ENCODE measurements around the gene EML3.

- no peak for TF ChIP-seq CTCF (optimal IDR thresholded peaks at IDR 0.05 in 1 of 3, IDR thresholded peaks at IDR 0.05 in 1 of 3, conservative IDR thresholded peaks at IDR 0.05 in 1 of 3; ENCODE audit: extremely low read depth in 1 of 3, insufficient read depth in 2 of 3, low read length in 3 of 3)
- TF ChIP-seq EZH2 (IDR thresholded peaks at IDR 0.05; ENCODE audit: low read length), result no peak
Measured at GRCh38 chr11:62554387-62555167, 58.0 kb downstream of the EML3 start.

Measured in keratinocyte (primary cell).